Mucosa of descending colon (tissue), 3 donors: Measurements from ENCODE around the gene TMEM215. TPM values are rescaled to one million over a fixed set of nuclear protein-coding genes. Genes with fewer than 3 reads are reported as not detected.

Experiments used
- ATAC-seq: fragments of 200-7000 bp; cut with Tn5 transposase; one replicate; pipeline ENCODE4 v1.9.1; 2020; ENCODE audit warnings: mild to moderate bottlenecking, moderate library complexity
- DNase-seq, 3 donors: peaks; one replicate each; pipeline ENCODE4 v3.0.0-alpha.2; 2020
- H3K36me3 ChIP-seq: fragments of 200-600 bp; one replicate; pipeline ENCODE4 v1.8.0; 2021; ENCODE audit warnings: low read depth, mild to moderate bottlenecking
- H3K4me1 ChIP-seq: fragments of 200-600 bp; one replicate; pipeline ENCODE4 v1.8.0; 2021; ENCODE audit warnings: low read depth, mild to moderate bottlenecking
- H3K4me3 ChIP-seq: fragments of 200-600 bp; one replicate; pipeline ENCODE4 v1.8.0; 2021; ENCODE audit warnings: mild to moderate bottlenecking
- H3K9me3 ChIP-seq: fragments of 200-600 bp; one replicate; pipeline ENCODE4 v1.8.0; 2021; ENCODE audit warnings: mild to moderate bottlenecking
- CTCF ChIP-seq: fragments of 200-600 bp; IDR thresholded peaks from one replicate; pipeline ENCODE4 v1.8.0; 2022; ENCODE audit warnings: antibody characterized with exemption, mild to moderate bottlenecking
- intact Hi-C, 2 donors: fragments of 100-400 bp; cut with DNase I in 1 of 2; cut with micrococcal nuclease in 1 of 2; formaldehyde crosslinking; loops; one replicate each; pipeline versions ENCODE4 v1.11.0 to v1.11.1; 2022; cut with DNase I, micrococcal nuclease
- total RNA-seq, 3 donors: library from RNA; stranded (reverse); fragmentation: NEBNext Ultra II Directional in 2 of 3; extraction: Animal tissue kit (Norgen Biotek cat#: 25700) in 2 of 3; gene quantifications; one replicate each; pipeline versions ENCODE4 v1.2.1 to v1.2.4, GENCODE V29; 2021 to 2023
- donor health status: DM: no; HTN: no; CAD: no; lungs with moderate emphysema.
- donor health status: DM: no; HTN: no; CAD: no.
- donor health status: DM: no; HTN: yes; CAD: no.

The TMEM215 gene
- total RNA-seq, 3 donors from 2014 or later, result 0.09 TPM; not detected in 2

DNA sequence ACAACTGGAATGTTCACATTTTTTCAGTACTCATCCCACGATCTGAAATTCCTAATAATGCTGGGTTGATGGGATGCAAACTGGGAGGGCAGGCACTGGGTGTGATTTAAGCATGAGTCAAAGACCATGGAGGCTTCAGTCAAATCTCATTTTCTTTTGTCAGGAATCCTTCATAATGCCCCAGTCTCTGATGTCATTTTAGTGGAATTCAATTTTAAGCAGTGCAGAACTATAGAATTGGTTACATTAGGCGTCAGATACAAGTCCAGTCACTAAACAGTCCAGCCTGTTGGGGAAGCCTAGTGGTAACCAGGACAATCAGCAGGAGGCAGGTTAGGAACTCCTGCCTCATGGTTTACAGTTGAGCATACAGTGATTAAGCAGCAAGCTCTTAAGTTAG, 41.0 kb upstream of the TMEM215 start:
- Histone ChIP-seq H3K4me1 (no peaks in the 10 kb centered on the region), H3K36me3 (no peaks in the 10 kb centered on the region), H3K4me3 (no peak overlapping the region), H3K9me3 (no peaks in the 10 kb centered on the region)
- no peak for DNase-seq
- intact Hi-C loops, result no loop called here
- no peak for TF ChIP-seq CTCF
- ATAC-seq, result no peak

DNA sequence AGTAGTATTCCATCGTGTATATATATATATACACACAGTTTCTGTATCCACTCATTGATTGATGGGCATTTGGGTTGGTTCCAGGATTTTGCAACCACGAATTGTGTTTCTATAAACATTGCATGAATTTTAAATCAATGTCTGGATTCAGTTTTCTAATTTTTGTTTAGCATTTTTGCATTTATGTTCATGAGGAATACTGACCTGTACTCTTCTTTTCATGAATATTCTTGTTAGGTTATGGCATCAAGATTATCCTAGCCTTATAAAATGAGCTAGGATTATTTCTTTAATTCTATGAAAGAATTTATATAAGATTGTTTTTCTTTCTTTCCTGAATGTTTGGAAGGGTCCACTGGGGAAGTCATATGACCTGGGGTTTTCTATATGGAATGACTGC, 35.3 kb upstream of the TMEM215 start:
- DNase-seq, result no peak
- no peak for ATAC-seq
- no peak overlapping the region for H3K4me3 ChIP-seq
- no peaks in the 10 kb centered on the region for H3K36me3 ChIP-seq
- TF ChIP-seq CTCF, result no peak
- H3K4me1 ChIP-seq, result no peaks in the 10 kb centered on the region
- no peaks in the 10 kb centered on the region for H3K9me3 ChIP-seq
- intact Hi-C loops, result no loop called here

DNA sequence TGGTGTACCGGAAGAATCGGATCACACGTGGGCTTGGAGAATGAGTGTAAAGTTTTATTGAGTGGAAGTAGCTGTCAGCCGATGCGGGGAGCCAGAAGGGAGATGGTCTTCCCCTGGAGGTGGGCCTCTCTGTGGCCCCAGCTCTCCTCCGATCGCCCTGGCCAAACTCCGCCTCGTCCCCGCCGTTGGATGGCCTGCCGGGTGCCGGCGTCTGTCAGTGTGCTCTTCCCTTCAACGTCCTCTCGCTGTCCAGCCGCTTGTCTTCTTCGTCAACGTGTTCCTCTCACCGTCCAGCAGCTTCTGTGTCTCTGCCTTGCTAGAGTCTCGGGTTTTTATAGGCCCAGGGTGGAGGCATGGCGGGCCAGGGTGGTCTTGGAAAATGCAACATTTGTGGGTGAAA, 27.6 kb upstream of the TMEM215 start:
- intact Hi-C loops, result no loop called here
- H3K36me3 ChIP-seq, result no peaks in the 10 kb centered on the region
- H3K9me3 ChIP-seq, result no peaks in the 10 kb centered on the region
- no peak for DNase-seq
- no peak for ATAC-seq
- no peaks in the 10 kb centered on the region for H3K4me1 ChIP-seq
- no peak for TF ChIP-seq CTCF
- no peak overlapping the region for H3K4me3 ChIP-seq

- no peaks in the 10 kb centered on the region for H3K36me3 ChIP-seq
- no peaks in the 10 kb centered on the region for H3K4me1 ChIP-seq
- intact Hi-C loops, result no loop called here
- no peak for ATAC-seq
- no peaks in the 10 kb centered on the region for H3K9me3 ChIP-seq
- H3K4me3 ChIP-seq, result no peak overlapping the region
- no peak for DNase-seq
- TF ChIP-seq CTCF, result no peak
Observed at GRCh38 chr9:32764139-32764538, 19.2 kb upstream of the TMEM215 start.

- Histone ChIP-seq H3K9me3 (peaks cover 3% of the 10 kb centered on the region), H3K4me3 (no peak overlapping the region), H3K36me3 (no peaks in the 10 kb centered on the region), H3K4me1 (no peaks in the 10 kb centered on the region)
- TF ChIP-seq CTCF, result no peak
- ATAC-seq (no peak), DNase-seq (no peak)
- intact Hi-C loops, result no loop called here
Observed at GRCh38 chr9:32775283-32775682, 8.1 kb upstream of the TMEM215 start.

- H3K4me3 ChIP-seq, result no peak overlapping the region
- no peak for TF ChIP-seq CTCF
- ATAC-seq, result no peak
- no peaks in the 10 kb centered on the region for H3K36me3 ChIP-seq
- no peak for DNase-seq
- H3K4me1 ChIP-seq, result no peaks in the 10 kb centered on the region
- peaks cover 3% of the 10 kb centered on the region for H3K9me3 ChIP-seq
- intact Hi-C loops, result no loop called here
Observed at GRCh38 chr9:32776201-32776600, 7.1 kb upstream of the TMEM215 start.
